CD14-positive monocyte (primary cell): Measurements from ENCODE around the gene TSPAN15. TPM values are rescaled to one million over a fixed set of nuclear protein-coding genes. Genes with fewer than 3 reads are reported as not detected.

ENCODE experiments used
- DNase-seq, 3 donors: peaks; one replicate each; pipeline ENCODE4 v3.0.0-alpha.2; 2011 to 2022
- H2AFZ ChIP-seq: 2 replicates; pipeline ENCODE4 v1.6.0; 2012; ENCODE audit warnings: mild to moderate bottlenecking, low read depth, low read length, inconsistent platforms; ENCODE audit not compliant: insufficient read depth, poor library complexity, severe bottlenecking
- H3K27ac ChIP-seq, 2 donors: 1 replicate in 1 of 2; 2 replicates in 1 of 2; pipeline ENCODE4 v1.5.1; 2012 to 2013; ENCODE audit warnings: low read length in 2 of 2, control low read depth in 1 of 2, inconsistent platforms in 1 of 2, low read depth in 1 of 2, mild to moderate bottlenecking in 1 of 2
- H3K27me3 ChIP-seq, 2 donors: one replicate each; pipeline versions ENCODE4 v1.6.0 to v1.6.1; 2011 to 2013; ENCODE audit warnings: low read length in 2 of 2; ENCODE audit not compliant: control insufficient read depth in 2 of 2, insufficient read depth in 2 of 2
- H3K36me3 ChIP-seq, 2 donors: replicated peaks in 1 of 2; 1 replicate in 1 of 2; 2 replicates in 1 of 2; pipeline versions ENCODE4 v1.5.1 to v1.6.1; 2012 to 2013; ENCODE audit warnings: low read length in 2 of 2, control low read depth in 1 of 2, inconsistent platforms in 1 of 2, mild to moderate bottlenecking in 1 of 2; ENCODE audit not compliant: insufficient read depth in 2 of 2, control insufficient read depth in 1 of 2
- H3K4me1 ChIP-seq, 2 donors: 1 replicate in 1 of 2; 2 replicates in 1 of 2; pipeline versions ENCODE4 v1.5.1 to v1.6.1; 2012 to 2013; ENCODE audit warnings: low read length in 2 of 2, control low read depth in 1 of 2, inconsistent platforms in 1 of 2, mild to moderate bottlenecking in 1 of 2, moderate library complexity in 1 of 2; ENCODE audit not compliant: insufficient read depth in 2 of 2, control insufficient read depth in 1 of 2
- H3K4me2 ChIP-seq: replicated peaks from 2 replicates; pipeline ENCODE3; 2012; ENCODE audit warnings: low read length, moderate library complexity, mild to moderate bottlenecking; ENCODE audit not compliant: poor library complexity, severe bottlenecking; ENCODE audit errors: extremely low read depth
- H3K4me3 ChIP-seq, 3 experiments: fragments of 200-600 bp in 1 of 3; sonication (generic) in 1 of 3; replicated peaks in 1 of 3; 1 replicate in 2 of 3; 2 replicates in 1 of 3; pipeline ENCODE4 v1.5.1; 2011 to 2013; ENCODE audit warnings: low read length in 3 of 3, mild to moderate bottlenecking in 3 of 3, control low read depth in 2 of 3, low read depth in 2 of 3, inconsistent platforms in 1 of 3, moderate library complexity in 1 of 3
- H3K79me2 ChIP-seq: 2 replicates; pipeline ENCODE4 v1.6.0; 2012; ENCODE audit warnings: mild to moderate bottlenecking, control low read depth, inconsistent platforms, low read length, moderate library complexity; ENCODE audit not compliant: insufficient read depth
- H3K9ac ChIP-seq: 2 replicates; pipeline ENCODE4 v1.6.0; 2017; ENCODE audit warnings: low read length, mild to moderate bottlenecking; ENCODE audit not compliant: insufficient read depth, poor library complexity, severe bottlenecking
- H3K9me3 ChIP-seq, 2 donors: replicated peaks in 1 of 2; 1 replicate in 1 of 2; 2 replicates in 1 of 2; pipeline versions ENCODE4 v1.5.1 to v1.6.1; 2012 to 2013; ENCODE audit warnings: low read length in 2 of 2, control low read depth in 1 of 2; ENCODE audit not compliant: control insufficient read depth in 1 of 2, insufficient read depth in 1 of 2
- H4K20me1 ChIP-seq: 2 replicates; pipeline ENCODE4 v1.6.0; 2012; ENCODE audit warnings: mild to moderate bottlenecking, low read length, control low read depth, moderate library complexity; ENCODE audit not compliant: insufficient read depth
- H3K27ac Mint-ChIP-seq, 7 donors: one replicate each; pipeline ENCODE4 v1.8.0; 2020; ENCODE audit warnings: mild to moderate bottlenecking in 7 of 7, mixed read lengths in 7 of 7, moderate library complexity in 6 of 7, inconsistent platforms in 2 of 7
- H3K27me3 Mint-ChIP-seq, 3 donors: one replicate each; pipeline ENCODE4 v1.8.0; 2021 to 2022; ENCODE audit warnings: low read depth in 3 of 3, mild to moderate bottlenecking in 3 of 3, mixed read lengths in 3 of 3, moderate library complexity in 3 of 3, inconsistent platforms in 1 of 3
- H3K36me3 Mint-ChIP-seq, 2 donors: one replicate each; pipeline ENCODE4 v1.8.0; 2020; ENCODE audit warnings: mixed read lengths in 2 of 2, inconsistent platforms in 1 of 2, mild to moderate bottlenecking in 1 of 2
- H3K4me1 Mint-ChIP-seq: one replicate; pipeline ENCODE4 v1.8.0; 2020; ENCODE audit warnings: mild to moderate bottlenecking, mixed read lengths
- H3K4me3 Mint-ChIP-seq, 2 donors: one replicate each; pipeline ENCODE4 v1.8.0; 2020; ENCODE audit warnings: mild to moderate bottlenecking in 2 of 2, mixed read lengths in 2 of 2, moderate library complexity in 1 of 2
- H3K9me3 Mint-ChIP-seq, 7 donors: one replicate each; pipeline ENCODE4 v1.8.0; 2020 to 2022; ENCODE audit warnings: mixed read lengths in 7 of 7, mild to moderate bottlenecking in 6 of 7, moderate library complexity in 6 of 7, inconsistent platforms in 2 of 7
- WGBS: methylation state at CpG from one replicate; pipeline ENCODE4 v1.1.5; 2013; ENCODE audit warnings: missing lambda C conversion rate; ENCODE audit not compliant: insufficient coverage; 5-methylcytosine and 5-hydroxymethylcytosine counted together
- intact Hi-C, 2 donors: fragments of 100-400 bp; cut with micrococcal nuclease; formaldehyde crosslinking; loops; one replicate each; pipeline versions ENCODE4 v1.15.0 to v1.15.1; 2023
- polyA plus RNA-seq, 3 donors: library from polyadenylated mRNA; depleted of rRNA in 1 of 3; unstranded in 2 of 3; stranded (reverse) in 1 of 3; fragments of 300-500 nt in 2 of 3; fragments of >200 nt in 1 of 3; fragmentation: Illumina TruSeq in 2 of 3; gene quantifications; 1 replicate in 2 of 3; 2 replicates in 1 of 3; pipeline ENCODE4 v1.2.3, GENCODE V29; 2012 to 2021
- TF ChIP-seq, protein P1 (sequence below): fragments of 200-600 bp; IDR thresholded peaks from one replicate; pipeline ENCODE4 v1.8.0; 2022; ENCODE audit warnings: antibody characterized with exemption, mild to moderate bottlenecking

The TSPAN15 gene
- polyA plus RNA-seq, 3 donors, result 0.22 to 0.39 TPM; not detected in 1

DNA sequence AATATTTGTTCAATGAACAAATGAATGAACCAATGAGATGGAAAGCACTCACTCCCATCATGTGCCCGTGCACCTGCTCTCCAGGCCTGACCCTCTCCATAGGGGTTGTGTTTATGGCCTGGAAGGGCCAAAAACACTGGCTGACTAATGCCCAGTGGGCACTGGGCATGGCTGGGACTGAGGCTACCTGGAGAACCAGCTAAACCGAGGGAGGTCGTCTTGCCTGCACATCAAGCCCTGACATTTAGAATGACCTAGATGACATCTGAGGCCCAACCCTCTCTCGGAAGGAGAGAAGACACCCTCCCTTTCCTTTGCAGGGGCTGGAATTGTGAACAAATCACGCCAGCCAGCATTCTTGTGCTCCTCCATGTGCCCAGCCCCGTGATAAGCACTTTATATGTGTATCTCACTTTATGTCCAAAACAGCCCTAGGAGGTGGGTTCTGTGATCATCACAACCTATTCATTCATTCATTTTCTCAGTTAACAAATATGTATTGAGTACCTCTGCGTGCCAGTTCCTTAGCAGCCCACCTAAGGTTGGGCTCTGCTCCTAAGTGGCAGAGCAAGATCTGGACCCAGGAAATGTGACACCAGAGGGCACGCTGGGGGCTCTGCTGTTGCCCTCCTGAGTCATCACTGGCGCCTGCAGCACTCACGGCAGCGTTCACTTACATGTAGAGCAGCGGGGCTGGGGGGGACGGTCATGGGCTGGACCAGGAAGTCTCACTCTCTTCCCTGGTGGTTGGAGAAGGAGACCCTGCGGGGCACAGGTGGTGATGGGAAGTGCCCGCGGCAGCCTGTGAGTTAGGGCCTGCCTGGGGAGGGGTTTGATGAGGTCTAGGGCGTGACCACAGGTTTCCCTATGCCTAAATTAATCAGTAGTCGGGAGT lies 52.0 kb downstream of the TSPAN15 start:
- no peak for DNase-seq
- 85% methylated on average over 10 of the region's 18 CpGs for WGBS
- H3K4me3 Mint-ChIP-seq, result no peak overlapping the region

DNA sequence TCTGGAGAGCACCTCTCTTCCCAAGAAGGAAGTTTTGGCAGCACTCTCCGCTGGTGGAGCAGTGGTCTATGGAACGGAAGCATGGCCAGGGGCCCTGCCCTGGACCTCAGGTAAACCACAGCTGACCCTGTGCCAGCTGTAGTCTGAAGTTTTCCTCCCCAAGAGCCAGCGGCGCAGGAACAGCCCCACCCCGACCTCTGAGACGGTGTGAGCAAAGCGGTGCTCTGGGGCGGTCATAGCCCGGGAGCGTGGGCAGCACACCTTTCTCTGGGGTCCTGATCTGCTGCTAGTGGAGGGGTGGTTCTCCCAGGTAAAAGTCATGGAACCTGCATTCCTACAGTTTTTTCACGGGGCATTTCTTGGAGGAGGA lies 52.6 kb downstream of the TSPAN15 start:
- Mint-ChIP-seq H3K4me1 (peaks cover 6% of the 10 kb centered on the region), H3K36me3 (no peaks in the 10 kb centered on the region), H3K27me3 (peaks cover 4 to 10% (median 4%) of the 10 kb centered on the region in 3 donors), H3K4me3 (no peak overlapping the region), H3K9me3 (no peaks in the 10 kb centered on the region), H3K27ac (no peak overlapping the region)
- Histone ChIP-seq H3K9me3 (no peaks in the 10 kb centered on the region), H3K9ac (no peak overlapping the region), H3K4me2 (no peak overlapping the region), H3K27me3 (peaks cover 0 to 2% of the 10 kb centered on the region in 2 donors), H3K4me1 (peaks cover 0 to 4% of the 10 kb centered on the region in 2 donors), H3K27ac (no peak overlapping the region), H4K20me1 (no peaks in the 10 kb centered on the region), H2AFZ (no peak overlapping the region), H3K79me2 (no peaks in the 10 kb centered on the region), H3K36me3 (no peaks in the 10 kb centered on the region), H3K4me3 (no peak overlapping the region)
- TF ChIP-seq, protein P1, sequence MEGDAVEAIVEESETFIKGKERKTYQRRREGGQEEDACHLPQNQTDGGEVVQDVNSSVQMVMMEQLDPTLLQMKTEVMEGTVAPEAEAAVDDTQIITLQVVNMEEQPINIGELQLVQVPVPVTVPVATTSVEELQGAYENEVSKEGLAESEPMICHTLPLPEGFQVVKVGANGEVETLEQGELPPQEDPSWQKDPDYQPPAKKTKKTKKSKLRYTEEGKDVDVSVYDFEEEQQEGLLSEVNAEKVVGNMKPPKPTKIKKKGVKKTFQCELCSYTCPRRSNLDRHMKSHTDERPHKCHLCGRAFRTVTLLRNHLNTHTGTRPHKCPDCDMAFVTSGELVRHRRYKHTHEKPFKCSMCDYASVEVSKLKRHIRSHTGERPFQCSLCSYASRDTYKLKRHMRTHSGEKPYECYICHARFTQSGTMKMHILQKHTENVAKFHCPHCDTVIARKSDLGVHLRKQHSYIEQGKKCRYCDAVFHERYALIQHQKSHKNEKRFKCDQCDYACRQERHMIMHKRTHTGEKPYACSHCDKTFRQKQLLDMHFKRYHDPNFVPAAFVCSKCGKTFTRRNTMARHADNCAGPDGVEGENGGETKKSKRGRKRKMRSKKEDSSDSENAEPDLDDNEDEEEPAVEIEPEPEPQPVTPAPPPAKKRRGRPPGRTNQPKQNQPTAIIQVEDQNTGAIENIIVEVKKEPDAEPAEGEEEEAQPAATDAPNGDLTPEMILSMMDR, result no peak
- WGBS, result 89% methylated on average over 10 of the region's 11 CpGs
- intact Hi-C loops, result loop anchor here in 1 of 2 donors (5.0 kb wide), 1 partner anchor 87 kb away; the partner anchor contains the start of gene TACR2
- no peak for DNase-seq

More for the DNA sequence above, 52.0 kb downstream of the TSPAN15 start:
- no peaks in the 10 kb centered on the region for H3K9me3 Mint-ChIP-seq
- no peaks in the 10 kb centered on the region for H3K36me3 Mint-ChIP-seq
- Histone ChIP-seq H3K79me2 (no peaks in the 10 kb centered on the region), H2AFZ (no peak overlapping the region), H4K20me1 (no peaks in the 10 kb centered on the region), H3K9me3 (no peaks in the 10 kb centered on the region), H3K4me2 (no peak overlapping the region), H3K4me3 (no peak overlapping the region), H3K9ac (no peak overlapping the region), H3K27ac (no peak overlapping the region), H3K36me3 (no peaks in the 10 kb centered on the region), H3K4me1 (peaks cover 0 to 4% of the 10 kb centered on the region in 2 donors), H3K27me3 (no peaks in the 10 kb centered on the region)
- peak overlapping the region in 2 of 7 donors; percentile 12 to 21 for H3K27ac Mint-ChIP-seq
- peaks cover 6% of the 10 kb centered on the region for H3K4me1 Mint-ChIP-seq
- H3K27me3 Mint-ChIP-seq, result peaks cover 3 to 7% (median 4%) of the 10 kb centered on the region in 3 donors
- TF ChIP-seq, protein P1, result no peak
- intact Hi-C loops, result loop anchor here in 1 of 2 donors (5.0 kb wide), 1 partner anchor 86 kb away; the partner anchor contains the start of gene TACR2
